ENCODE results near the gene NCEH1. TPM values are rescaled to one million over a fixed set of nuclear protein-coding genes. Genes with fewer than 3 reads are reported as not detected.

NCEH1 gene
- total RNA-seq, 5 donors from 2014 or later (not counting 1 experiment from before 2014, with no cell fraction given): 2.4 to 3.8 (median 3.5) TPM

- H3K27ac ChIP-seq (ENCODE audit: low read length): no peak overlapping the region
- peaks cover 6% of the 10 kb centered on the region in 3 donors for H3K4me1 Mint-ChIP-seq
- POLR2A ChIA-PET: no interaction called here
- H3K27me3 Mint-ChIP-seq: no peaks in the 10 kb centered on the region
- H3K36me3 Mint-ChIP-seq: peaks cover 5% of the 10 kb centered on the region
- CTCF ChIA-PET: interaction anchor here (0.6 to 1.3 kb wide), 9 partner anchors 9 to 950 kb away, joined by 3 to 5 read pairs (median 4); no protein-coding TSS in a partner anchor
- H3K9me3 Mint-ChIP-seq: no peaks in the 10 kb centered on the region
- H3K4me3 Mint-ChIP-seq: no peak overlapping the region
- no peak for DNase-seq
- H3K36me3 ChIP-seq (ENCODE audit: control insufficient read depth in 2 of 2, extremely low read depth in 1 of 2, insufficient read depth in 1 of 2, low read length in 1 of 2): no peaks in the 10 kb centered on the region
- no peaks in the 10 kb centered on the region for H3K27me3 ChIP-seq (replicated peaks in 1 of 2; ENCODE audit: control insufficient read depth in 2 of 2, extremely low read depth in 1 of 2, insufficient read depth in 2 of 2, low read length in 1 of 2)
- no peaks in the 10 kb centered on the region for H3K9me3 ChIP-seq
- no peaks in the 10 kb centered on the region for H3K4me1 ChIP-seq (ENCODE audit: control insufficient read depth in 1 of 2, extremely low read depth in 1 of 2, insufficient read depth in 2 of 2, low read length in 2 of 2)
- H3K27ac Mint-ChIP-seq: no peak overlapping the region
- 98% methylated on average over 15 of the region's 21 CpGs for whole genome bisulfite sequencing (ENCODE audit: insufficient coverage)
- no peak for ATAC-seq (replicated peaks in 1 of 4)
- no peak overlapping the region for H3K4me3 ChIP-seq (ENCODE audit: control insufficient read depth in 1 of 2, extremely low read depth in 1 of 2, low read length in 1 of 2)
These were observed 34.5 kb downstream of the NCEH1 start for GRCh38 chr3:172676196-172676922.

GRCh38 chr3:172675441-172676193 is 35.2 kb downstream of the NCEH1 start:
- no peaks in the 10 kb centered on the region for H3K9me3 ChIP-seq
- Mint-ChIP-seq H3K4me1 (peaks cover 6% of the 10 kb centered on the region in 3 donors), H3K4me3 (no peak overlapping the region), H3K9me3 (no peaks in the 10 kb centered on the region), H3K27me3 (no peaks in the 10 kb centered on the region), H3K27ac (no peak overlapping the region), H3K36me3 (peaks cover 5% of the 10 kb centered on the region)
- peak in 2 of 35 experiments; percentile 11 to 70 for DNase-seq
- no peaks in the 10 kb centered on the region for H3K27me3 ChIP-seq (replicated peaks in 1 of 2; ENCODE audit: control insufficient read depth in 2 of 2, extremely low read depth in 1 of 2, insufficient read depth in 2 of 2, low read length in 1 of 2)
- 93% methylated on average over 2 of the region's 7 CpGs for WGBS (ENCODE audit: insufficient coverage)
- no peaks in the 10 kb centered on the region for H3K36me3 ChIP-seq (ENCODE audit: control insufficient read depth in 2 of 2, extremely low read depth in 1 of 2, insufficient read depth in 1 of 2, low read length in 1 of 2)
- H3K4me1 ChIP-seq (ENCODE audit: control insufficient read depth in 1 of 2, extremely low read depth in 1 of 2, insufficient read depth in 2 of 2, low read length in 2 of 2): no peaks in the 10 kb centered on the region
- peak in 1 of 4 experiments; percentile 46 for ATAC-seq (replicated peaks in 1 of 4)
- H3K27ac ChIP-seq (ENCODE audit: low read length): no peak overlapping the region
- H3K4me3 ChIP-seq (ENCODE audit: control insufficient read depth in 1 of 2, extremely low read depth in 1 of 2, low read length in 1 of 2): no peak overlapping the region
- POLR2A ChIA-PET: no interaction called here
- CTCF ChIA-PET: interaction anchor here (0.6 to 1.1 kb wide), 3 partner anchors 8 to 197 kb away, joined by 4 to 5 read pairs (median 4); no protein-coding TSS in a partner anchor

DNA sequence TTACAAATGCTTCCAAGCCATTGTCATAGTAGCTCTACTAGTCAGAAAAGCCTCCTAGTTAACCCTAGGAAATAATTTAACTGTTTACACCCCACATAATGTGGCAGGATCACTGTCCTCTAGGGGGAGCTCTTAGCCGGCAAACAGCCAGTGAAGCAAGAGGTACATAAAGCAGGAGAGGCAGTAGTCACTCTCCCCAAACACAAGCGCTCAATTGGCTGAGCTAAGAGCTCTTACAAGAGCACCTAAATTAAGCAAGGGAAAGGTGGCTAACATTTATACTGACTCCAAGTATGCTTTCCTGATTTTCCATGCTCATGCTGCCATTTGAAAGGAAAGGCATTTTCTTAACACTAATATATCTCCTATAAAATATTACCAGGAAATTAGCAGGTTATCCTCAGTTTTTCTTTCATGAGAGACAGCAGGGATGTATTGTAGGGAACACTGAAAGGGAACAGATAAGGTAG is 37.6 kb downstream of the NCEH1 start:
- no peaks in the 10 kb centered on the region for H3K36me3 ChIP-seq (ENCODE audit: control insufficient read depth in 2 of 2, extremely low read depth in 1 of 2, insufficient read depth in 1 of 2, low read length in 1 of 2)
- H3K27ac ChIP-seq (ENCODE audit: low read length): no peak overlapping the region
- no peak overlapping the region for H3K27ac Mint-ChIP-seq
- H3K27me3 Mint-ChIP-seq: no peaks in the 10 kb centered on the region
- no peaks in the 10 kb centered on the region for H3K9me3 Mint-ChIP-seq
- ChIA-PET CTCF (interaction anchor here (0.7 to 1.7 kb wide), 9 partner anchors 14 to 341 kb away, joined by 3 to 6 read pairs (median 4); partner anchors contain the start of gene ECT2 (in 1 of the 2)), POLR2A (no interaction called here)
- no peaks in the 10 kb centered on the region for H3K36me3 Mint-ChIP-seq
- ATAC-seq (replicated peaks in 1 of 4) (peak in 1 of 4 experiments; percentile 40), DNase-seq (peak in 30 of 35 experiments; percentile 2 to 63 (median 24))
- H3K27me3 ChIP-seq (replicated peaks in 1 of 2; ENCODE audit: control insufficient read depth in 2 of 2, extremely low read depth in 1 of 2, insufficient read depth in 2 of 2, low read length in 1 of 2): no peaks in the 10 kb centered on the region
- H3K4me1 ChIP-seq (ENCODE audit: control insufficient read depth in 1 of 2, extremely low read depth in 1 of 2, insufficient read depth in 2 of 2, low read length in 2 of 2): no peaks in the 10 kb centered on the region
- H3K4me3 Mint-ChIP-seq: no peak overlapping the region
- H3K4me1 Mint-ChIP-seq: peaks cover 6% of the 10 kb centered on the region in 3 donors
- H3K9me3 ChIP-seq: no peaks in the 10 kb centered on the region
- 52% methylated on average over 2 of the region's 2 CpGs for WGBS (ENCODE audit: insufficient coverage)
- no peak overlapping the region for H3K4me3 ChIP-seq (ENCODE audit: control insufficient read depth in 1 of 2, extremely low read depth in 1 of 2, low read length in 1 of 2)

DNA sequence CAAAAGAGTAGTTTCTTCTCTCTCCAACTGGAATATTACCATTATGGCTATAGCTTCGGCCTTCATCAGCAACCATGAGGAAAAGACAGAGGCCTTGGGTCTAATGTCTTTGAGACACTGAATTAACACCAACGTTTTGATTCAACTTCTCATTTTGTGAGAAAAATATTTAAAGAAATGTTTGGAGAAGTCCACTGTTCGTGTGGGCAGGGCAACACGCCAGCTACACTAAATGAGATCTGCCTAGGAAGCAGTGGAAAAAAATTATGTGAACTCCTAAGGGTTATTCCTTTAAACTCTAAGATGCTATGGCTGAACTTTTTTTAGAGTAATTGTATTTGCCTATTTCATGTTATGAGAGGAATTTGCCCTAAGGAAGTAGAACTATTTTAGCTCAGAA is 41.8 kb downstream of the NCEH1 start:
- 81% methylated on average over 3 of the region's 4 CpGs for WGBS (ENCODE audit: insufficient coverage)
- Mint-ChIP-seq H3K4me3 (no peak overlapping the region), H3K9me3 (no peaks in the 10 kb centered on the region), H3K4me1 (peaks cover 17 to 30% (median 21%) of the 10 kb centered on the region in 3 donors), H3K27me3 (no peaks in the 10 kb centered on the region), H3K36me3 (peaks cover 5% of the 10 kb centered on the region), H3K27ac (no peak overlapping the region)
- Histone ChIP-seq H3K9me3 (no peaks in the 10 kb centered on the region), H3K36me3 (ENCODE audit: control insufficient read depth in 2 of 2, extremely low read depth in 1 of 2, insufficient read depth in 1 of 2, low read length in 1 of 2) (no peaks in the 10 kb centered on the region), H3K4me1 (ENCODE audit: control insufficient read depth in 1 of 2, extremely low read depth in 1 of 2, insufficient read depth in 2 of 2, low read length in 2 of 2) (peaks cover 3 to 18% of the 10 kb centered on the region in 2 experiments), H3K27me3 (replicated peaks in 1 of 2; ENCODE audit: control insufficient read depth in 2 of 2, extremely low read depth in 1 of 2, insufficient read depth in 2 of 2, low read length in 1 of 2) (no peaks in the 10 kb centered on the region), H3K27ac (ENCODE audit: low read length) (no peak overlapping the region), H3K4me3 (ENCODE audit: control insufficient read depth in 1 of 2, extremely low read depth in 1 of 2, low read length in 1 of 2) (no peak overlapping the region)
- ATAC-seq (replicated peaks in 1 of 4): no peak
- DNase-seq: no peak
- POLR2A ChIA-PET: no interaction called here
- CTCF ChIA-PET: interaction anchor here (0.6 to 6.6 kb wide), 8 partner anchors 10 to 337 kb away, joined by 3 to 31 read pairs (median 4); no protein-coding TSS in a partner anchor

DNA sequence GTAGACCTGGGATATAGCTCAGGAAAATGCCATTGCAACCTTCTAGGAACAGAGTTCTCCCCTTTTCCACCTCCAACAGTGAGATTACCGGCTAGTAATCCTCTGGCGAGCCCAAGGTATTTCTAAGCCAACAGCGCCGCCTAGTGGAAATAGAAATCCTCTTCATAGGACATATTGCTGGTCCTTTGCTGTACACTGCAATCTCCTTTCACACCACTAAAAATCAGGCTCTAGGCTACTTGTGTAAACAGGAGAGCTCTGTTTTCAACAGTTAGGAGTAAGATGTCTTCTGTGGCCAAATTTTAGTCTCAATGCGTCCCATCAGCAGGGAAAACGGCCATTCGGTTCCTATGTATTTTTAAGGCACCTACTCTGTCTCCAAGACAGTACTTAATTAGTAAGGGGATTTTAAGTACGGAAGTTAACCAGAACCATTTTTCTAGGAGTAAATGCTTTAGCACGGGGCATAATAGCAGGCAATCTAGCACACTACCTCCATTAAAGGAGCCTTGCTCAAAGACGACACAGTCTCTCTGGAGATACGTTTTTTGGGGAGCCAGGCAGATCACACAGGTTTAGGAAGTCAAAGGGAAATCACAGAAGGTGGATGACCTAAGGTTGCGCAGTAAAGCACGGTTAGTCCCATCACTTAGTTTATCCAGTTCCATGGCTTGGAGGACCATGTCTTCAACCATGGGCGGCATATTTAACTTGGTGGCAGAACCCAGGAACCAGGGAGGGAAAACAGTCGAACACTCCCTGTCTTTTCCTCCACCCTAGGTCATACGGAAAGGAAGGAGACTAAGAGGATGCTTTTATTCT is 43.8 kb downstream of the NCEH1 start:
- H3K27me3 Mint-ChIP-seq: no peaks in the 10 kb centered on the region
- 63% methylated on average over 6 of the region's 16 CpGs for WGBS (ENCODE audit: insufficient coverage)
- no peak overlapping the region for H3K4me3 ChIP-seq (ENCODE audit: control insufficient read depth in 1 of 2, extremely low read depth in 1 of 2, low read length in 1 of 2)
- ChIA-PET CTCF (interaction anchor here (0.5 to 6.6 kb wide), 21 partner anchors 8 to 1023 kb away, joined by 3 to 31 read pairs (median 4); no protein-coding TSS in a partner anchor), POLR2A (interaction anchor here in 1 of 2 donors (0.5 kb wide), 1 partner anchor 629 kb away, joined by 4 read pairs; no protein-coding TSS in a partner anchor)
- H3K36me3 ChIP-seq (ENCODE audit: control insufficient read depth in 2 of 2, extremely low read depth in 1 of 2, insufficient read depth in 1 of 2, low read length in 1 of 2): no peaks in the 10 kb centered on the region
- H3K4me1 Mint-ChIP-seq: peaks cover 17 to 26% (median 21%) of the 10 kb centered on the region in 3 donors
- peaks cover 5% of the 10 kb centered on the region for H3K36me3 Mint-ChIP-seq
- no peak overlapping the region for H3K27ac Mint-ChIP-seq
- H3K4me1 ChIP-seq (ENCODE audit: control insufficient read depth in 1 of 2, extremely low read depth in 1 of 2, insufficient read depth in 2 of 2, low read length in 2 of 2): peaks cover 3 to 18% of the 10 kb centered on the region in 2 experiments
- DNase-seq (peak; percentile 33 to 87 (median 68)), ATAC-seq (replicated peaks in 1 of 4) (peak; percentile 77 to 94 (median 82))
- no peak overlapping the region for H3K27ac ChIP-seq (ENCODE audit: low read length)
- H3K27me3 ChIP-seq (replicated peaks in 1 of 2; ENCODE audit: control insufficient read depth in 2 of 2, extremely low read depth in 1 of 2, insufficient read depth in 2 of 2, low read length in 1 of 2): no peaks in the 10 kb centered on the region
- no peaks in the 10 kb centered on the region for H3K9me3 Mint-ChIP-seq
- H3K4me3 Mint-ChIP-seq: peak overlapping the region in 1 of 3 donors; percentile 50
- no peaks in the 10 kb centered on the region for H3K9me3 ChIP-seq
